HG03159 (cell line): ENCODE results near the gene AFF2.

Source experiments
- ATAC-seq: cut with Tn5 transposase; IDR thresholded peaks from one replicate; pipeline ENCODE4 v1.9.1; 2021; ENCODE audit warnings: mild to moderate bottlenecking, moderate library complexity; ENCODE audit not compliant: unreplicated experiment

The AFF2 gene

GRCh38 chrX:148815218-148815961, 315.0 kb downstream of the AFF2 start:
- ATAC-seq = no peak

- no peak for ATAC-seq
Measured at GRCh38 chrX:148823986-148824385, 323.6 kb downstream of the AFF2 start.

- ATAC-seq = no peak
Measured at GRCh38 chrX:148825696-148826095, 325.3 kb downstream of the AFF2 start.

GRCh38 chrX:148836741-148837140, 336.3 kb downstream of the AFF2 start:
- ATAC-seq = no peak

- no peak for ATAC-seq
Measured at GRCh38 chrX:148850631-148851030, 350.2 kb downstream of the AFF2 start.

GRCh38 chrX:148854306-148854705, 353.9 kb downstream of the AFF2 start:
- no peak for ATAC-seq

- no peak for ATAC-seq
Measured at GRCh38 chrX:148856505-148856904, 356.1 kb downstream of the AFF2 start.

GRCh38 chrX:148865277-148866210, 365.1 kb downstream of the AFF2 start:
- no peak for ATAC-seq

- no peak for ATAC-seq
Measured at GRCh38 chrX:148867596-148867995, 367.2 kb downstream of the AFF2 start.

GRCh38 chrX:148871422-148872160, 371.2 kb downstream of the AFF2 start:
- no peak for ATAC-seq

- ATAC-seq = no peak
Measured at GRCh38 chrX:148872161-148872535, 371.7 kb downstream of the AFF2 start.

- no peak for ATAC-seq
Measured at GRCh38 chrX:148872881-148873280, 372.5 kb downstream of the AFF2 start.

- ATAC-seq = no peak
Measured at GRCh38 chrX:148874636-148875246, 374.3 kb downstream of the AFF2 start.

GRCh38 chrX:148878371-148878770, 378.0 kb downstream of the AFF2 start:
- ATAC-seq = no peak

GRCh38 chrX:148885203-148885602, 384.8 kb downstream of the AFF2 start:
- ATAC-seq = no peak

GRCh38 chrX:148893395-148893794, 393.0 kb downstream of the AFF2 start:
- no peak for ATAC-seq

GRCh38 chrX:148902581-148902980, 402.2 kb downstream of the AFF2 start:
- no peak for ATAC-seq

- ATAC-seq = no peak
Measured at GRCh38 chrX:148903176-148903575, 402.8 kb downstream of the AFF2 start.

- ATAC-seq = no peak
Measured at GRCh38 chrX:148904421-148905111, 404.1 kb downstream of the AFF2 start.

GRCh38 chrX:148905400-148905799, 405.0 kb downstream of the AFF2 start:
- no peak for ATAC-seq
